ENCODE measurements around the gene ATXN7L1.

Gene ATXN7L1

DNA sequence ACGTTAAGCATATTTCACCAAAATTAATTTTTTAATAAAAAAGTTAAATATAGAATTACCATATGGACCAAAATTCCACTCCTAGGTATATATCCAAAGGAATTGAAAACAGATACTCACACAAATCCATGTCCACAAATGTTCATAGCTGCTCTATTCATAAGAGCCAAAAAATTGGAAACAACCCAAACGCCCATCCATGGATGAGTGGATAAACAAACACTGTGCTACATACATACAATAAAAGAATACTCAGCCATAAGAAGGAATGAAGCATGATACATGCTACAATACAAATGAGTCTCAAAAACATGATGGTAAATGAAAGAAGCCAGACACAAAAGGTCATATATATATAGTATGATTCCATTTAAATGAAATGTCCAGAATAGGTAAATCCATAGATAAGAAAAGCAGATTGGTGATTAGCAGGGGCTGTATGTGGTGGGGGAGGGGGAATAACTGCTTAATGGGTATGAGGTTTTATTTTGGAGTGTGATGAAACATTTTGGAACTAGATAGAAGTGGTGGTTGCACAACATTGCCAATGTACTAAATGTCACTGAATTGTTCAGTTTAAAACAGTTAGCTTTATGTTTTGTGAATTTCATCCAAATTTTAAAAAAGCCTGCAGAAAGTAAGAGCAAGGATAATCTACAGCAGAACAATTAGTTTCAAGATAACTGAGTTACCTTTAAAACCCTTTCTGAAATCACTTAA lies 193.9 kb downstream of the ATXN7L1 start:
- TF ChIP-seq, protein P1, sequence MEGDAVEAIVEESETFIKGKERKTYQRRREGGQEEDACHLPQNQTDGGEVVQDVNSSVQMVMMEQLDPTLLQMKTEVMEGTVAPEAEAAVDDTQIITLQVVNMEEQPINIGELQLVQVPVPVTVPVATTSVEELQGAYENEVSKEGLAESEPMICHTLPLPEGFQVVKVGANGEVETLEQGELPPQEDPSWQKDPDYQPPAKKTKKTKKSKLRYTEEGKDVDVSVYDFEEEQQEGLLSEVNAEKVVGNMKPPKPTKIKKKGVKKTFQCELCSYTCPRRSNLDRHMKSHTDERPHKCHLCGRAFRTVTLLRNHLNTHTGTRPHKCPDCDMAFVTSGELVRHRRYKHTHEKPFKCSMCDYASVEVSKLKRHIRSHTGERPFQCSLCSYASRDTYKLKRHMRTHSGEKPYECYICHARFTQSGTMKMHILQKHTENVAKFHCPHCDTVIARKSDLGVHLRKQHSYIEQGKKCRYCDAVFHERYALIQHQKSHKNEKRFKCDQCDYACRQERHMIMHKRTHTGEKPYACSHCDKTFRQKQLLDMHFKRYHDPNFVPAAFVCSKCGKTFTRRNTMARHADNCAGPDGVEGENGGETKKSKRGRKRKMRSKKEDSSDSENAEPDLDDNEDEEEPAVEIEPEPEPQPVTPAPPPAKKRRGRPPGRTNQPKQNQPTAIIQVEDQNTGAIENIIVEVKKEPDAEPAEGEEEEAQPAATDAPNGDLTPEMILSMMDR (IDR thresholded peaks at IDR 0.05; ENCODE audit: low read depth, low read length, missing control alignments): no peak
- H3K27me3 ChIP-seq (replicated peaks): no peaks in the 10 kb centered on the region
- H3K36me3 ChIP-seq (replicated peaks): no peaks in the 10 kb centered on the region
- no peak overlapping the region for H3K4me3 ChIP-seq (ENCODE audit: low read depth, low read length)
- in situ Hi-C loops (cut with HindIII; ENCODE audit: low pct_ligation_motif_present, low sequenced_read_pairs): no loop called here
- no peak overlapping the region for H3K27ac ChIP-seq
- no peak for DNase-seq

DNA sequence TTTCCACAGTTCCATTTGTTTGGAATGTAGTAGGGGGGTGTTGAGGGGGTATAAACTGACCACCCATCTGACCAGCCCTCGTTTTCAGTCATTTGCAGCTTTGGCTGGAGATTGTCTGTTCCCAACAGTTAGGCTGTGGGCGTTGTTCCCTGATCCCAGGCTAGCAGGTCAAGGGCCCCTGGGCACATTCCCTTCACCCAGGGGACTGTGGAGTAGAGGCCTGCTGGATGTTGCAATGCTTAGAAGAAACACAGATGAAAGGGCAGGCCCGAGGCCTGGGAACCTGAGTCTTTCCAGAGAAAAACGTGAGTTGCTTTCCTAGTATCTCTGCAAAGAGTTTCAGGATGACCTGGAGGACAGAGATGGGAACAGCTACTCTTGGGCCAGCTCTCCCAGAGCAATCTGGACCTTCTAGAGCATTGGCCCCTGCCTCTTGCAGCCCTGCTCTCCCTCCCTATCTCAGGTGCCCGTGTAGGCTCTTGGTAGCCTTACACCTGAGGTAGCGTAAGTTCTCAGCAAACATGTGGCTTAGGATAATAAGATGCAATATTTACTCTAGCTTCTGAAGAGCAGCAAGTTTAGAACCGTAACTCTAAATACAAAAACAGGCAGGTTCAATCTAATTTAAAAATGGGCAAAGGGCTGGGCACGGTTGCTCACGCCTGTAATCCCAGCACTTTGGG lies 195.8 kb downstream of the ATXN7L1 start:
- in situ Hi-C loops (cut with HindIII; ENCODE audit: low pct_ligation_motif_present, low sequenced_read_pairs): no loop called here
- TF ChIP-seq, protein P1 (IDR thresholded peaks at IDR 0.05; ENCODE audit: low read depth, low read length, missing control alignments): no peak
- DNase-seq: no peak
- H3K27me3 ChIP-seq (replicated peaks): no peaks in the 10 kb centered on the region
- no peak overlapping the region for H3K27ac ChIP-seq
- H3K4me3 ChIP-seq (ENCODE audit: low read depth, low read length): no peak overlapping the region
- no peaks in the 10 kb centered on the region for H3K36me3 ChIP-seq (replicated peaks)

DNA sequence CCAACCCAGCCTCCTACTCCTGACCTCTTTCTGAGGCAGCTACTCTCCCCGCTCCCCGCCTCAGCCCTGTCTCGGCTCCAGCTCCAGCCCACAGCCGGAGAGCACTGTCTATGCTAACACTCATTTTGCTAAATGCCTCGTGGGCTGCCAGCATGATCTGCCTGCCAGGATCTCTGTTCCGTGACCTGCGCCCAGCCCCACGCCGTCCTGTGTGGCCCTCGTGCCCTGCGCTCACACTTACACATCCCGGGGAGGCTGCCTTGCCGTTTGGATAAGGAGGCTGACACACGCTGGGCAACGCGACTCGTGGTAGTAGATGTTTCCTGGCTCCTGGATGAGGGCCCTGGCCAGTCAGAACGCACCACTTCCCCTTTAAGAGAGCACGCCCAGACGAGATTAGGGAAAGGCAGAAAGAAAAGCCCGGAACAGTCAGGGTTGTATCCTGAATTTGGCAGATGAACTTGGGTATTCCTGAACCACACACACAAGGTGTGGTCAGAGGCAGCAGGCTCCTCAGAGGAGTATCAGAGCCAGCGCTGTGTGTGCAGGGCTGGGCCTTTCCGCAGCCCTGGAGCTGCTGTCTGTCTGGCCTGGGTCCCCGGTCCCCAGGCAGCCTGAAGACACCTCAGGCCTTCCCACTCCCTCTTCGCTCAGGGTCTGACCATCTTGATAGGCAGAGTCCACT lies 197.4 kb downstream of the ATXN7L1 start:
- Histone ChIP-seq H3K4me3 (ENCODE audit: low read depth, low read length) (no peak overlapping the region), H3K27ac (no peak overlapping the region), H3K36me3 (replicated peaks) (no peaks in the 10 kb centered on the region), H3K27me3 (replicated peaks) (no peaks in the 10 kb centered on the region)
- no peak for DNase-seq
- in situ Hi-C loops (cut with HindIII; ENCODE audit: low pct_ligation_motif_present, low sequenced_read_pairs): no loop called here
- TF ChIP-seq, protein P1 (IDR thresholded peaks at IDR 0.05; ENCODE audit: low read depth, low read length, missing control alignments): no peak

DNA sequence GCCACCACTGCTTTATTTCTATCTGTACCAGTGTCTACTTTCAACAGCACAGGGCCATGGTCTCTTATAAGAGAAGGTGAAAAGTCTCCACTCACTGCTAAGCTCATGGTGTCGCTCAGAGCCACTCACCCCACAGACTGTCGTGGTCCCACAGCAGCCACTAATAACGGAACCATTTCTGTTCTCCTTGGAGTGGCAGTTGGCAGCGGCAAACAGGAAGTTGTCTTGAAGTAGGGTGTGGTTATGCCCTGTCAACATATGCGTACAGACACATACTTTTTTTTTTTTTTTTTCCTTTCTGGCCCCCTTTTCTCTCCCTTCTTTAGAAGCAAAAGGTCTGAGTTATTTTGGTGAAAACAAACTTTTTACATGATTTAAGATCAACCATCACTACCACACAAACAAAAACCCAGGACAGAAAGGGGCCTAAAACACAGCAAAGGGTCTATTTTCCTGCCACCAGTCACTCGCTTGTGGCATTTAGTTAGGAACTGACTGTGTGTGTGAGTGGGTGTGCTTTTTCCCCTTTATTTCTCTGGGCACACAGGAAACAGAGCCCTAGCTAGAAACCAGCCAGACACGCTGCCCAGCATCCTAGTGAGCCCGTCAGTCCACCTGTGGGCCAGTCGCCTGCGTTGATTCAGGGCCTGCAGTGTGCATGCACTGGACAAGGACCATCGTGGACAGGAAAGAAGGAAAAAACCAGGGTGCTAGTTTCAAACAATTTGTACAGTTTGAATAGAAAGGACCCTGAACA lies 198.4 kb downstream of the ATXN7L1 start:
- no peak for DNase-seq
- in situ Hi-C loops (cut with HindIII; ENCODE audit: low pct_ligation_motif_present, low sequenced_read_pairs): no loop called here
- Histone ChIP-seq H3K27me3 (replicated peaks) (no peaks in the 10 kb centered on the region), H3K27ac (no peak overlapping the region), H3K36me3 (replicated peaks) (no peaks in the 10 kb centered on the region), H3K4me3 (ENCODE audit: low read depth, low read length) (no peak overlapping the region)
- TF ChIP-seq, protein P1 (IDR thresholded peaks at IDR 0.05; ENCODE audit: low read depth, low read length, missing control alignments): no peak

DNA sequence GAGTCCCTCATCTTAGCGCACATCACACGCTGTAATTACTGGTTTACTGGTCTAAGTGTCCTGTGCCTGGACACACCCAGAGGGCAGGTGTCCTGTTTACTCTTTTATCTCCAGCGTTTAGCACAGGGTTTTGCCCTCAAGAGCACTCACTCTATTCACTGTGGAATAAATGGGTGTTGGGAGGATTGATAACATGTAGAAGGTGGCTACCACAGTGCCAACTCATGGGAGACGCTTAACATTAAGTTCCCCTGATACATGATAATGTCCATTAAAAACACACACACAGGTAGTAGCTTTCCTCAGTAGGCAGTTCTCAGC lies 199.0 kb downstream of the ATXN7L1 start:
- in situ Hi-C loops (cut with HindIII; ENCODE audit: low pct_ligation_motif_present, low sequenced_read_pairs): no loop called here
- TF ChIP-seq, protein P1 (IDR thresholded peaks at IDR 0.05; ENCODE audit: low read depth, low read length, missing control alignments): no peak
- Histone ChIP-seq H3K4me3 (ENCODE audit: low read depth, low read length) (no peak overlapping the region), H3K27me3 (replicated peaks) (no peaks in the 10 kb centered on the region), H3K36me3 (replicated peaks) (no peaks in the 10 kb centered on the region), H3K27ac (no peak overlapping the region)
- DNase-seq: no peak
